NCI-H2227 (cell line): ENCODE data around the gene RRP12.
A peak's percentile ranks its signal among the peaks of the same experiment; 100 is the strongest.
"Not testable (repeated sequence)": the region's sequence is repeated elsewhere in the genome, so short reads cannot be mapped to it uniquely, and the experiment has no call there.

Experiments used
- DNase-seq: peaks from one replicate; lab custom pipeline; 2025; ENCODE audit not compliant: unreplicated experiment; lab: John Stamatoyannopoulos, UW

RRP12 gene

DNA sequence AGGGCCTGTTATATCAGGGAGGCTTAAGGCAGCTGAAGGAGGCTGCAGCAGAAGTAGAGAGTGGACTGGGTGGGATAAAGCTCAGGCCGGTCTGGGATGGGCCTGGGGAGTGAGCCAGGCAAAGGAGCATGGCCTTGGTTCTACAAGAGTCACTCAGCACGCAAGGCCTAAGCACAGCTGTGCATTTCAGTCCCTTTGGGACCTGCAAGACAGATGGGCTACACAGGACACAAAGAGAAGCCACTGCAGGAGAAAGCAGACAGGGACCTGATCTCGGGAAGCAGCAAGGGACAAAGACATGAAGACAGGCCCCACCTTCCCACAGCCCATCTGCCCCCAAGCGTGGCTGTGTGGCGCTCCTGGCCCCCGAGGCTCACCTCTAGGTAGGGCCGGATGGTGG is 29.4 kb downstream of the RRP12 start:
- no peak for DNase-seq

DNA sequence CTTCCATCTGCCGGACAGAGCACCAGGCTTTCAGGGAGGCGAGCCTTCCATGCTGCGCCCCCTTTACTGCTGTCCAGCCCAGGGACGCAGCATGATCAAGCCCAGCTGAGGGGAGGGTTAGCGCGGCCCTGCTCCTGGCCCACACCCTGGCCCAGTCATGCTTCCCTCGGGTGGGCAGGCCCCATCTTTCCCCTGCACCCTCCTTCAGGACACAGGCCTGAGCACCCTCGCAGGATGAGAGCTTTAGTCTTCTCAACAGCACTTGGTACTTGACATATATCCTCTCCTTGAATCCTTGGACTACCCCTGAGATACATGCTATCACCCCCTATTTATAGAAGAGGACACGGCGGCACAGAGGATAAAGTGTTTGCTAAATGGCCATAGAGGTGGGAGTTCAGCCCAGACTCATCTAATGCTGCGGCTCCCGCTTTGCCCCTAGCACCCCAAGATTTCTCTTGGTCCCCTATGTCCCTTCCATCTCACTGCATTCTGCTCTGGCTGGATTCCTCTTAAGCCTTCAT is 34.0 kb downstream of the RRP12 start:
- no peak for DNase-seq

GRCh38 chr10:97366572-97366971 is 34.6 kb downstream of the RRP12 start:
- no peak for DNase-seq

DNA sequence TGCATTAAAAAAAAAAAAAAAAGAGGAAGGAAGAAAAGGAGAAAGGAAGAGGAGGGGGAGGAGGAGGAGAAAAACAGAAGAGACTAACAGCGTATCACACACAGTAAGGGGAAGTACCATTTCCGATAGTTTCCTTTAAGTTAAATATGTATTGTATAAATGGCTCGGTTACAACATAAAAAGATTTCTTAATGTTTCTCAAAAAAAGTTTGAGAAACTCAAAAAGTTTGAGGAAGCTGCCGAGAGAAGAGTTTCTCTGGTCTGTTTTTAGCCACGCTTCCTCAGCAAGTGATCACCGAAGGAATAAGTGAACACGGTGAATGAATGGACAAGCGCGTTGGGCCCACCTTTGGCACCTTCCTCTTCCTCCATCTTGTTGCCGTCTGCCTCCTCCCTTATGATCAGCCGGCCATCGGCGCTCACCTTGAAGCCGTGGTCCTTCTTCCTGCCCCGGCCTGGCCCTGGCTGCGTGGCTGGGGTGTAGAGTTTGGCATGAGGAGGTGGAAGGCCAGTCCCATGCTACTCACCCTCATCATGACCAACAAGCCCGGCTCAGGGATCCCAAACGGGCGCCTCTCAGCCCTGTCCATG is 35.3 kb downstream of the RRP12 start:
- no peak for DNase-seq

DNA sequence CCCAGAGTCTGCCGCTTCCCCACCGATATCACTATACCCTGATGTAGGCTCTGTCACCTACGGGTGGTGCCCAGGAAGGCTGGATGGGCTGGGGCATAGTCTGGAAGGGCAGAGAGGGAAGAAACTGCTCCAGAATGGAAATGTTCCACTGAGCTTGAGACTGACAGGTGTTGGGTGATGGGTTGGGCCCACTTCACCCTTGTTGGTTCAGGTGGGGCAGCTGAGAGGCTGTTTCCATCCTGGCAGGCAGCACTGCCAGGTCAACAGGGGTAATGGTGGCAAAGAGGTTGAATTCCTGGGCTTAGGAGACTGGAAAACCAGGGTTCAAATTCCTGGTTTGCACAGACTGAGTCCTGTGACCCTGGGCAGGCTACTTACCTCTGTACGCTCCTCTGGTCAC is 38.1 kb downstream of the RRP12 start:
- no peak for DNase-seq

DNA sequence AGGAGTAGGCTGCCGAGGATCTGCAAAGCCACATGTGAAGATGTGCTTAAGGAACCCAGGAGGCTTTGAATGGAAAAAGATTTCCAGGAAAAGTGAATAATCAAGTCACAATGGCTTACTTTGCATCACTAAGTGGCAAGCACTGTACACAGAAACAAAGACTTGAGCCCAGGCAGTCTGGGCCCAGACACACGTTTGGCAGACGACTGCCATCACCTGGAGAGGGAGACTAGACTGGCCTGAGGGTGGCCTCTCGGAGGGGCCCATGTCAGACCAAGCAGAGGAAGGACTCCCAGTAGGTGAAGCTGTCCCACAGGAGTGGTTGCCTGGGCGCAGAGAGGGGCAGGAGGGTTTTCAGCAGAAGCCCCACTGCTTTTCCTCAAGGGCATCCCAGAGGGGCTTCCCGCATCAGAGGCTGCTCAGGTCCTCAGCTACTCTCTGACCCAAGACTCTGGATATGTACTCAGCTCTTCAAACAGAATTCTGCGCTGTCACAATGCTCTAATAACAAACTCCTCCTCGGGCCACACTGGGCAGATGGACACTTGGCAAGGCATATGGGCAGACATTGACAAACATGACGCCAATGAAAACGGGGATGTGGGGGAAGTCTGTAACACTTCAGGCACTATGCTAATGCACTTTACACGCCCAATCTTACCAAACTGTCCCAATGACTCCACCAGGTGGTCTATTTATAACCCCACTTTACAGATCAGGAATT is 38.7 kb downstream of the RRP12 start:
- no peak for DNase-seq

- DNase-seq, result no peak
Observed at GRCh38 chr10:97361537-97361901, 39.6 kb downstream of the RRP12 start.

DNA sequence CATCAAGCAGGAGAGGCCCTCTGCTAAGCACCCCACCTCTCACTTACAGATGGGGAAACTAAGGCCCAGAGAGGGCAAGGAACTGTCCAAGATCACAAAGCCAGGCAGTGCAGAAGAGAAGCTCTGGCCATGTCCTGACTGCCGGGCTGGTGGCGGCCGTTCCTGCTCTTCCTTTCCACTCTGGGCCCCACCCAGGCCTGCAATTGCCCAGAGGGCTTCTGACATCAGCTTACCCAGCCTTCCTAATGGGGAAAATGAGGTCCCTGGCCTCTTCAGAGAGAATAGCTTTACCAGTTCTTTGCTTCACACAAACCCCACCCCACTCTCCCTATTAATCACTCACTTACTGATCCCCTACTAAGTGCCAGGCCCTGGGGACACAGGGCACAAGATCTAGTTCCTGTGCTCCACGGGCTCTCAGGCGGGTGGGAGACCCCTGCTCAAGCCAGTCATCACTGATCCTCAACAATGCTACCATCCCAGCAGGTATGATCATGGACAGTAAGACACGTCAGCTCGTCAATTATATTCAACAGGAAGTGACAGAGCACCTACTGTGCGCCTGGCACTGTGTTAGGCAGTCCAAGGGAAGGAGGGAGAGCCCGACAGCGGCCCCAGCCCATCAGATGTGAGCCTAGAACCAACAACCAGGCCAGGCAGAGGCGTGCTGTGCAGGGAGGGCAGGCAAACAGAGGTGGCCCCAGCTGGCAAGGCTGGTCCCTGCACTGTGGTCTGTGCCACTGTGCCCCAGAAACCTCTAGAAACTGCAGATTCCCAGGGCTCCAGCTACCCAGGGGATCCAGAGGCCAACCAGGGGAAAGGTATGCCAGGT is 40.2 kb downstream of the RRP12 start:
- no peak for DNase-seq

DNA sequence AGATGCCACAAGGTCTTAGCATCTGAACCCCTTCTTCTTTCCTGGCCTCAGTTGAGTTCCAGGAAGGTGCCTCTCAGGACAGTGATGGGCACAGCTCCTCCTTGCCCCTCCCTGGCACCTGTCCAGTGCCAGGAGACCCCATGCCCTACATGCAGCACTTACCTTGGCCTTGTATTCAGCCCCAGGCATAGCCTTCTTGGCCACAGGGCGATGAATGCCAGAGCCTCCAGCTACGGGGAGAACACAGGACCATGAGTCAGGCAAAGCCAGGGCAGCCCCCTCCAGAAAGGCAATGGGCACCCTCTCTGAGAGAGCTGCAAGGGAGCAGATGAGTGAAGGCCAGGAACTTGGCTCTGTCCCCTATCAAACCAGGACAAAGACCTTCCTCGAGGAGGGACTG is 42.4 kb downstream of the RRP12 start:
- DNase-seq, result no peak

DNA sequence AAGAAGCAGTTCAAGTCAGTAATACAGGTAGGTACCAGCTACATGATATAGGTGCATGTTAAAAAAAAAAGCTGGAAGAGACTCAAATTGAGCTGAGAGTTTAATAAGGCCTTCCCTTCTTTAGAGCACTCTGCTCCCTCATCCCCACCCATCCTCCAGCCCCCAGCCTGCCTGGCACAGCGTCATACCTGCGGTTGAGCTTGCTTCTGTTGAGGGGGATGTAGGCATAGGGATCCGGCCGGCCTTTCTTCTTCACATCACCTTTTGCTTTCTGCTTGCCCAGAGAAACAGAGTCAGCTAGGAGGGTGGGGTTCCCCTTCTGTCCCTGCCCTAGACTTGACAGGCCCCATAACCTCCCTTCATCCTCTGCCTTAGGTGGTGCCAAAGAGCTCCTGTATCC is 42.8 kb downstream of the RRP12 start:
- no peak for DNase-seq

- DNase-seq, result no peak
Observed at GRCh38 chr10:97356918-97357317, 44.2 kb downstream of the RRP12 start.

- DNase-seq, result no peak
Observed at GRCh38 chr10:97356318-97356914, 44.7 kb downstream of the RRP12 start.

DNA sequence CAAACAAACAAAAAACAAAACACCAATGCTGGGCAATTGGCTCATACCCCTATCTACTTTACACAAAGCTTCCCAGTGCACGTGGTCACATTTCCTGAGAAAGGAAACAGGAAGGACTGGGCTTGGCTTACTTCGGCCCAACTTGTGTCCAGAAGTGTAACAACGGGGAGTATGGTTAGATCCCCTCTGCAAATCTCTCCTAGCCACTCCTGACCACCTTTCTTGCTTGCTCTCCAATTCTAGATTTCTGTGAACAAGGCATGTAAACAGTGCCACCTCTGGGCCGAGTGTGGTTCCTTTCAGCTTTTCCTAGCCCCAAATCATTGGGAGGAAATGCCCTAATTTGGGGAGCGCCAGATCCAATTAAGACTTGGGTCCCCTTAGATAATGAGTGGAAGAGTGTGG is 45.6 kb downstream of the RRP12 start:
- peak; percentile 6 for DNase-seq

DNA sequence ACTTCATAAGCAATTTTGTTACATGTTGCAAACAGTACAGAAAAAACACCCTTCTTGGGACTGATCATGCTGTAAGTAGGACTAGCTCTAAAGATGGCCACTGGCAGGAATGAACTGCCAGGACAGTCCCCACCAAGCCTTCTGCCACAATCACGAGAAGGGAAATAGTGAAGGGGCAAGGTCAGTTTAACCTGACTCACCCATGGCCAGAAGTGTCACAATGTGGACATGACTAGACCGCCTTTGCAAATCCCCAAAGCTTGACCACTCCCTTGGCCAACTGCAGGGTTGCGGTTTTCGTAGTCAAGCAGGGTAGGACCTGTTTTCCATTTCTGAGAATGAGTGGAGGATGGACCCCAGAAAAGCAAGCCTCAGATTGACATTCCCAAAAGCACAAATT is 47.2 kb downstream of the RRP12 start:
- no peak for DNase-seq

GRCh38 chr10:97349752-97350513 is 51.2 kb downstream of the RRP12 start:
- no peak for DNase-seq

DNA sequence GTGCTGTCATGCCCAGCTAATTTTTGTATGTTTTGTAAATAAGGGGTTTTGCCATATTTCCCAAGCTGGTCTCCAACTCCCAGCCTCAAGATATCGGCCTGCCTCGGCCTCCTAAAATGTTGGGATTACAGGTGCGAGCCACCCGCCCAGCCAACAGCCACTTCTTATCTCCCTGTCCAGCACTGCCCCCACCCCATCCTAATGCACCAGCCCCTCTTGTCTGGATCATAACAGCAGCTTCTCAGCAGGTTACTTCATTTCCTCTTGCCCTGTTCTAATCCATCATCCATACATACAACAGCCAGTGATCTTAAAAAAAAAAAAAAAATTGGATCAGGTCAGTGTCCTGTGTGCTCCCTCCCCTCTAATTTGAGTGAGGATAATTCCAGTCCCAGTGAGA is 53.8 kb downstream of the RRP12 start:
- DNase-seq, result no peak

DNA sequence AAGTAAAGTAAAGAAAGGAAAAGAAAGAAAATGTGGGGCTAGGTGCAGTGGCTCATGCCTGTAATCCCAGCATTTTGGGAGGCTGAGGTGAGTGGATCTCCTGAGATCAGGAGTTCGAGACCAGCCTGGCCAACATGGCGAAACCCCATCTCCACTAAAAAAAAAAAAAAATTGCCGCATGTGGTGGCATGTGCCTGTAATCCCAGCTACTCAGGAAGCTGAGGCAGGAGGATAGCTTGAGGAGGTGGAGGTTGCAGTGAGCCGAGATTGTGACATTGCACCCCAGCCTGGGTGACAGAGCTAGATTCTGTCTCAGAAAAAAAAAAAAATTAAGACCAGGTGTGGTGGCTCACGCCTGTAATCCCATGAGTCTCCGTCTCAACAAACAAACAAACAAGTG is 57.5 kb downstream of the RRP12 start:
- not testable (repeated sequence) for DNase-seq

DNA sequence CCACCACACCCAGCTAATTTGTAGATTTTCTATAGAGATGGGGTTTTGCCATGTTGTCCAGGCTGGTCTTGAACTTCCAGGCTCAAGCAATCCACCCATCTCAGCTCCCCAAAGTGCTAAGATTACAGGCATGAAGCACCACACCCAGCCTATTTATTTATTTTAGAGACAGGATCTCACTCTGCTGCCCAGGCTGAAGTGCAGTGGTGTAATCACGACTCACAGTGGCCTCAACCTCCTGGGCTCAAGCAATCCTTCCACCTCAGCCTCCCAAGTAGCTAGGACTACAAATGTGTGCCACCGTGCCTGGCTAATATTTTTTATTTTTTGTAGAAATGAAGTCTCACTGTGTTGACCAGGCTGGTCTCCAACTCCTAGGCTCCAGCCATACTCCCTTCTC is 59.7 kb downstream of the RRP12 start:
- no peak for DNase-seq

- DNase-seq, result no peak
Observed at GRCh38 chr10:97338041-97338440, 63.1 kb downstream of the RRP12 start.

- DNase-seq, result no peak
Observed at GRCh38 chr10:97336942-97337831, 64.0 kb downstream of the RRP12 start.
